ENCODE measurements around the gene PTN.

Gene PTN

DNA sequence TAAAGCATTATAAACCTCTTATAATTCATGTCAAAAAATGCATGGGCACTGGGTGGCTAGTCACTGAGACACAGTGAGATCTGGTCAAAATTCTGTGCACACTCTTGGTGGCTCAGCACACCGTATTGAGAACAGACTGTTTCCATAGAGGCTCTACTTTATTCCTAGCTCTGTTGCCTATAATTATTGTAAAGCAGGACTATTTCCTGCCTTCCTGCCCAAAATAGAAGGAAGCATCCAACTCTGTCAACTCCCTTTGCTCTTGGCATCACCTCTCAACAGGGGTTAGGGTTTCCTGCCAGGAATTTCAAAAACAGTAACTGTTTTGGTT, 45.1 kb downstream of the PTN start:
- DNase-seq (ENCODE audit: extremely low spot score), result no peak
- CTCF ChIA-PET, result interaction anchor here (1.3 kb wide), 1 partner anchor 17 kb away, joined by 6 read pairs; no protein-coding TSS in a partner anchor
- TF ChIP-seq, protein P1, sequence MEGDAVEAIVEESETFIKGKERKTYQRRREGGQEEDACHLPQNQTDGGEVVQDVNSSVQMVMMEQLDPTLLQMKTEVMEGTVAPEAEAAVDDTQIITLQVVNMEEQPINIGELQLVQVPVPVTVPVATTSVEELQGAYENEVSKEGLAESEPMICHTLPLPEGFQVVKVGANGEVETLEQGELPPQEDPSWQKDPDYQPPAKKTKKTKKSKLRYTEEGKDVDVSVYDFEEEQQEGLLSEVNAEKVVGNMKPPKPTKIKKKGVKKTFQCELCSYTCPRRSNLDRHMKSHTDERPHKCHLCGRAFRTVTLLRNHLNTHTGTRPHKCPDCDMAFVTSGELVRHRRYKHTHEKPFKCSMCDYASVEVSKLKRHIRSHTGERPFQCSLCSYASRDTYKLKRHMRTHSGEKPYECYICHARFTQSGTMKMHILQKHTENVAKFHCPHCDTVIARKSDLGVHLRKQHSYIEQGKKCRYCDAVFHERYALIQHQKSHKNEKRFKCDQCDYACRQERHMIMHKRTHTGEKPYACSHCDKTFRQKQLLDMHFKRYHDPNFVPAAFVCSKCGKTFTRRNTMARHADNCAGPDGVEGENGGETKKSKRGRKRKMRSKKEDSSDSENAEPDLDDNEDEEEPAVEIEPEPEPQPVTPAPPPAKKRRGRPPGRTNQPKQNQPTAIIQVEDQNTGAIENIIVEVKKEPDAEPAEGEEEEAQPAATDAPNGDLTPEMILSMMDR (IDR thresholded peaks at IDR 0.05; ENCODE audit: control extremely low read depth, extremely low read depth, low read depth, missing control alignments), result no peak
- POLR2A ChIA-PET, result no interaction called here

DNA sequence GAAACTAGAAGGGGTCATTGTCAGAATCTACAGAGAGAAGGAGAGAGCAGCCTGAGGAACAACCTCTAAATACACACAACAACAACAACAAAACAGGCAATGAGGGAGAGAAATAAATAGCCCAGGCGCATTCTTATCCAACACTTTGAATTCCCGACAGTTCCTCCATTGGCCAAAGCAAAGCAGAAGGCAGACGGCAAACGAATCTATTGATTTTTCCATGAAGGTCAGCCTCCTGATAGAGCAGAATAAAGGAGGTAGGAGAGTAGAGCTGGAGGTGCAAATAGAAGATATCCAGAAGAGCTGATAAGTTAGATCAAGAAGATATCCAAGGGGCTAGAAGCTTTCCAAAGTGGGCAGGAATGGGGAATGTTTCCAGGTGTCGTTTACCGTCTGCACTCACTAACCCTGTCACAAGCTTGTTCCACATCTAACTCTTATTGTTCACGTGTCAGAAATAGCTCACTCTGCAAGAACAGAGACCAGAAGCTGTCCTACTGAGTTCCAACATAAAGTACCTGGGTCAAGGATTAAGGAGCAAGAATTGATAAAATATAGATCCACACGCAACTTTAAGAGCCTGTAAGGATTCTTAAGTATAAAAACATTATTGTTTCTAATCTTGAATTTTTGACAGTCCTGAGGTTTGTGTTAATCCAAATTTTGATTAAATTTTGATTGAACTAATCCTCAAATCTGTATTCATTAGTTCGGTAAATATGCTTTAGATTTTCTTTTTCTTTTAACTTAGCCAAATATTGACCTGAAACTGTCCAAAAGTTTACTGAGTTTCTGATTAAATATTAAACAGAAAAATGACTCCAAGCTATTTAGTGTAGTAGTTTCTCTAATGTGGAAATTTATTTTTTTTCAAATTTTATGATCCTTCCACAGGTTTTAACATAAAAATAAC, 45.7 kb downstream of the PTN start:
- CTCF ChIA-PET, result interaction anchor here (1.3 kb wide), 1 partner anchor 16 kb away, joined by 6 read pairs; no protein-coding TSS in a partner anchor
- DNase-seq (ENCODE audit: extremely low spot score), result no peak
- POLR2A ChIA-PET, result no interaction called here
- TF ChIP-seq, protein P1 (IDR thresholded peaks at IDR 0.05; ENCODE audit: control extremely low read depth, extremely low read depth, low read depth, missing control alignments), result no peak

DNA sequence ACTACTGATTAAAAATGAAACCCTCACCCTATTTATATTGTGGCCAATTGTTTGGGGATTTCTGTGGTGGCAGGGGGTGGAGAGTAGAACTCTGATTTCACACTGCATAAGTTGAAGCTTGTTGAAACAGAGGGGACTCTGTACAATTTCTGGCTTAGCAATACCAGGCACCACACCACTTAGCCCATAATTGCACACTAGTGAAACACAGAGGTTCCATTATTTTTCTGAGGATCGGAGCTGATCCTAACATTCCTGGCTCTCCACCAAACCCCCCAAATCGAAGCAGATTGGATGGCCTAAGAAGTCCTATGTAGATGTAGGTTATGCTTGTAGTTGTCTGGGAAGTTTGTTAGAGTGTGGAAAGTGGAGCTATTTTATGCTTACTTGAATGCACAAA, 47.0 kb downstream of the PTN start:
- POLR2A ChIA-PET, result no interaction called here
- CTCF ChIA-PET, result interaction anchor here (0.8 to 1.3 kb wide), 3 partner anchors 9 to 15 kb away, joined by 3 to 4 read pairs (median 3); no protein-coding TSS in a partner anchor
- DNase-seq (ENCODE audit: extremely low spot score), result no peak
- TF ChIP-seq, protein P1 (IDR thresholded peaks at IDR 0.05; ENCODE audit: control extremely low read depth, extremely low read depth, low read depth, missing control alignments), result no peak

DNA sequence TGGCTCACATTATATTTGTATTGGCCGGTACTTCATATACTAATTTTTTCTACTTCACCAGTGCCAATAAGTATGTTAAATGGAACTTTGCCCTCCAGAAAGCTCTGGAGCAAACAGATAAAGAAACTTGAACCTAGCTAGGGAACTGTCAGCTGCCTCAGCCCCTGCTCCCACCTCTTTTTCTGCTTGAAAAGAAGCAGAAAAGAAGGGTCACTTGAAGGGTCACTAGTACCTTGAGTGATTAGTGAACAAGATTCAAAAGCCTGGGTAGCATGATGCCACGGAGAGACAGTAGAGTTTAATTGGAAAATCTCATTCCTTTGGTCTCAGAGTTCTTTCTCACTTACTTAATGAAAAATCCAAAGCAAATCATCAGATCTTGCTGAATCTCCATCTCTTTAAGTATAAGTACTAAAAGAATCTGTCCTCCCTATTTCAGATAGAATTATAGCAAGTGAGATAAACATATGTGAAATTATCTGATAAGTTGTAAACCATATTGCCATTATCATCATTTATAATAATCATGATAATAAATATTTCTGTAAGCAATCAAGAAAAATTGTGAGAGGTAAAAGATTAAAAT, 47.7 kb downstream of the PTN start:
- TF ChIP-seq, protein P1 (IDR thresholded peaks at IDR 0.05; ENCODE audit: control extremely low read depth, extremely low read depth, low read depth, missing control alignments), result no peak
- no peak for DNase-seq (ENCODE audit: extremely low spot score)
- POLR2A ChIA-PET, result no interaction called here
- CTCF ChIA-PET, result interaction anchor here (1.2 to 1.3 kb wide), 2 partner anchors 10 to 14 kb away, joined by 3 to 4 read pairs; no protein-coding TSS in a partner anchor

DNA sequence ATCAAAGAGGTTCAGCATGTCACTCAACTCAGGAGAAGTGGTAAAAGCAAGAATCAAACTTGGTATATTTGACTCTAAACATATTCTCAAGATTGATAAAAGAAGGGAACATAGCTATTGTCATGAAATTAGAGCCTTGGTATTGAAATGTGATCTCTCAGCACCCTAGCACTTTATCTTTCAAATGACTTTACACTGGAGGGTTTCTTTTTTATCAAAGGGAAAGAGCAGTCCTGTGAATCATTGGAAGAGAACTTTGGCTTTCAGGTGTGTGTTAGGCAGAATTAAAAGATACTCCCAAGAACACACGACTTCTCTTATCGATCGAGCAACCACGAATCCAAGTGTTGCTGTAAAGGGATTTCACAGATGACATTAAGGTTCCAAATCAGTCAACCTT, 54.4 kb downstream of the PTN start:
- ChIA-PET POLR2A (no interaction called here), CTCF (interaction anchor here (0.8 to 1.8 kb wide), 2 partner anchors 19 to 53 kb away, joined by 3 read pairs; no protein-coding TSS in a partner anchor)
- DNase-seq (ENCODE audit: extremely low spot score), result no peak
- TF ChIP-seq, protein P1 (IDR thresholded peaks at IDR 0.05; ENCODE audit: control extremely low read depth, extremely low read depth, low read depth, missing control alignments), result no peak

DNA sequence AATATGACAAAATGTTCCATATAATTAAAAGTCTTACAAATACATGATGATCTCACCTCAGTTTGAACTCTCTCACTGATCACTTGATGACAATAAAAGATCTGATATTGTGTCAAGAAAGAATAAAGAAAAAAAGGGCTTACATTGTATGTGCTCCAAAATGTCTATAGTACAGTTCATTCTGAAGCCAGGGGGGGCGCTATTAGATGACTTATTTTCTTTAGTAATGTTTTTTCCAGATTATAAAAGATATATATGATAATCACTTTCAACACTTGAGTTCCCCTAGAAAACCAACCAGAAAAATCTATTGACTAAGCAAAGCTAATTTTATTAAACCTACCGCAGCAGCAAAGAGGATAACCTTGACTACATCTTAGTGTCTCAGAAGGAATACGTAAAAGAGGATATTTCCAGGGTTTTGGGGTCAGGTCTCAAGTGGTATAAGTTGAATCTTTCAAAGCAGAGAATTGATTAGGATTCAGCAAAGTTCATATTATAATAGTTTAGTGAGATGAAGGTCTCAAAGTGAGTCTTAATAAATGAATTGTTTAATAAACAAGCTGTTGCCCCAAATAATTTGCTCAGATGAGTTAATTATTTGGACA, 55.8 kb downstream of the PTN start:
- CTCF ChIA-PET, result interaction anchor here (1.2 to 1.8 kb wide), 2 partner anchors 9 to 52 kb away, joined by 3 read pairs; no protein-coding TSS in a partner anchor
- no peak for DNase-seq (ENCODE audit: extremely low spot score)
- TF ChIP-seq, protein P1 (IDR thresholded peaks at IDR 0.05; ENCODE audit: control extremely low read depth, extremely low read depth, low read depth, missing control alignments), result no peak
- POLR2A ChIA-PET, result no interaction called here

Data from GM10248 (cell line).